AG04450 (cell line): ENCODE data around the gene CNP. TPM values are rescaled to one million over a fixed set of nuclear protein-coding genes. Genes with fewer than 3 reads are reported as not detected.
A peak's percentile ranks its signal among the peaks of the same experiment; 100 is the strongest.

Source experiments
- CTCF ChIA-PET: fragments of 300-600, 350-600 bp; formaldehyde crosslinking; extraction: SDS; loops from one replicate; lab custom pipeline; 2022; ENCODE audit warnings: antibody characterized with exemption, inconsistent platforms; lab: Charles Lee
- POLR2A ChIA-PET: fragments of 350-600 bp; formaldehyde crosslinking; extraction: SDS; loops from one replicate; lab custom pipeline; 2021; ENCODE audit warnings: antibody characterized with exemption, inconsistent platforms; lab: Yijun Ruan, JAX
- DNase-seq: peaks from one replicate; pipeline ENCODE4 v3.0.0-alpha.2; 2011; ENCODE audit warnings: low read depth, low spot score
- H3K27ac ChIP-seq: one replicate; pipeline ENCODE4 v1.5.1; 2012; ENCODE audit warnings: low read depth, low read length, control low read depth
- H3K27me3 ChIP-seq: one replicate; pipeline ENCODE4 v1.6.0; 2012; ENCODE audit warnings: low read length; ENCODE audit not compliant: control insufficient read depth, insufficient read depth
- H3K4me3 ChIP-seq: 2 replicates; pipeline ENCODE4 v1.5.1; 2011; ENCODE audit warnings: mild to moderate bottlenecking, low read depth, low read length, control low read depth
- H3K9me3 ChIP-seq: 2 replicates; pipeline ENCODE4 v1.5.1; 2012; ENCODE audit warnings: low read length; ENCODE audit not compliant: control insufficient read depth, insufficient read depth
- CTCF ChIP-seq: IDR thresholded peaks from 2 replicates; pipeline ENCODE4 v1.5.1; 2011; ENCODE audit warnings: low read depth, low read length, control low read depth, inconsistent platforms
- polyA plus RNA-seq: library from polyadenylated mRNA; depleted of rRNA; stranded (reverse); fragments of >200 nt; gene quantifications from 2 replicates; pipeline ENCODE4 v1.2.3, GENCODE V29; 2011

The CNP gene
- polyA plus RNA-seq, 1 experiment, result 53.0 TPM

GRCh38 chr17:41919165-41919817 lies 47.3 kb upstream of the CNP start:
- DNase-seq, result no peak
- Histone ChIP-seq H3K27ac (peak overlapping the region; percentile 52), H3K4me3 (peak overlapping the region; percentile 54), H3K9me3 (no peaks in the 10 kb centered on the region; the same call in 1 of the 2 replicates), H3K27me3 (no peaks in the 10 kb centered on the region)
- ChIA-PET CTCF (interaction anchor here (1.9 kb wide), 1 partner anchor 118 kb away, joined by 5 read pairs; no protein-coding TSS in a partner anchor), POLR2A (interaction anchor here (0.9 to 2.9 kb wide), 10 partner anchors 9 to 108 kb away, joined by 3 to 23 read pairs (median 4); partner anchors contain the start of genes CNP, KLHL11, ODAD4 and P3H4)
- TF ChIP-seq CTCF, result no peak

- ChIA-PET POLR2A (interaction anchor here (0.6 to 2.9 kb wide), 3 partner anchors 10 to 46 kb away, joined by 3 to 23 read pairs (median 9); partner anchors contain the start of genes CNP and ODAD4), CTCF (interaction anchor here (0.7 kb wide), 1 partner anchor 11 kb away, joined by 3 read pairs; the partner anchor contains the start of gene ODAD4)
- H3K27me3 ChIP-seq, result no peaks in the 10 kb centered on the region
- no peaks in the 10 kb centered on the region; the same call in 1 of the 2 replicates for H3K9me3 ChIP-seq
- H3K27ac ChIP-seq, result no peak overlapping the region
- no peak overlapping the region for H3K4me3 ChIP-seq
- no peak for TF ChIP-seq CTCF
- no peak for DNase-seq
Measured at GRCh38 chr17:41919840-41920579, 46.6 kb upstream of the CNP start.

GRCh38 chr17:41920580-41920955 lies 46.0 kb upstream of the CNP start:
- POLR2A ChIA-PET, result interaction anchor here (0.6 kb wide), 1 partner anchor 26 kb away, joined by 3 read pairs; no protein-coding TSS in a partner anchor
- H3K27me3 ChIP-seq, result no peaks in the 10 kb centered on the region
- H3K9me3 ChIP-seq, result no peaks in the 10 kb centered on the region; the same call in 1 of the 2 replicates
- no peak overlapping the region for H3K4me3 ChIP-seq
- no peak for TF ChIP-seq CTCF
- no peak for DNase-seq
- no peak overlapping the region for H3K27ac ChIP-seq
- CTCF ChIA-PET, result no interaction called here

- H3K27ac ChIP-seq, result no peak overlapping the region
- no peaks in the 10 kb centered on the region for H3K9me3 ChIP-seq
- TF ChIP-seq CTCF, result no peak
- H3K4me3 ChIP-seq, result no peak overlapping the region
- POLR2A ChIA-PET, result interaction anchor here (0.6 kb wide), 1 partner anchor 94 kb away, joined by 3 read pairs; the partner anchor contains the start of gene NKIRAS2
- CTCF ChIA-PET, result no interaction called here
- DNase-seq, result no peak
- no peaks in the 10 kb centered on the region for H3K27me3 ChIP-seq
Measured at GRCh38 chr17:41925991-41926590, 40.5 kb upstream of the CNP start.
